ENCODE data around the gene PCSK1N. TPM values are rescaled to one million over a fixed set of nuclear protein-coding genes. Genes with fewer than 3 reads are reported as not detected.
A peak's percentile ranks its signal among the peaks of the same experiment; 100 is the strongest.

The PCSK1N gene
- total and polyA plus RNA-seq, 9 of the 15 experiments (the other 6 are each of a cell fraction or from before 2014, with no cell fraction given): 0.07 to 0.55 (median 0.54) TPM; not detected in 6

DNA sequence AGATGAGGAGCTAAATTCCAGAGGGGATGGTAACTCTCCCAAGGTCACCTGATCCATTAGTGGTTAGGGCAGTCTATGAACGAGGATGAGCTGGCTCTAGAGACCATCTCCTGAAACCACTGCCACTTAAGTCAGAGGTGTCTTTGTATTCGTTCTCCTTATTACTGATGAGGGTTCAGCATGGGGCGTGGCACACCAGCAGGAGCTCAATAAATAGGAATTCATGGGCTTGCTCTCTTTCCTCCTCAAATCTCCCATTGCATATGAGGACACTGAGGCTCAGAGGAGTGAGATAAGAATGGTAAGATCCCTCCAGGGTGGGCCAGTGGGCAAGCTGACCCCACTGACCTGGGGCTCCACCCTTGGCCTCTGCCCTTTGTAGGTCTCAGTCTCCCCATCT lies 50.7 kb downstream of the PCSK1N start:
- ATAC-seq: no peak
- H3K9me1 ChIP-seq (ENCODE audit: control insufficient read depth, insufficient read depth, low read length): no peaks in the 10 kb centered on the region
- peak; percentile 60; the same call in 1 of the 2 replicates for TF ChIP-seq ESRRA (IDR thresholded peaks at IDR 0.05; ENCODE audit: borderline replicate concordance, low read depth)
- TF ChIP-seq RBM25 (IDR thresholded peaks at IDR 0.05; ENCODE audit: low read depth, low read length, severe bottlenecking): peak; percentile 48
- TF ChIP-seq KLF13 (tag; IDR thresholded peaks at IDR 0.05; ENCODE audit: borderline replicate concordance, low read depth): 0 out of 2 replicates have a peak, but pooled peaks have one; percentile 48
- no peak for TF ChIP-seq SP2 (IDR thresholded peaks at IDR 0.05; ENCODE audit: extremely low read depth, low read depth, low read length, poor library complexity, severe bottlenecking)
- no peak for TF ChIP-seq CBX5 (IDR thresholded peaks at IDR 0.05; ENCODE audit: borderline replicate concordance, low read depth)
- 0 out of 2 replicates have a peak, but pooled peaks have one; percentile 29 for TF ChIP-seq CXXC5 (CRISPR knock-in tag; IDR thresholded peaks at IDR 0.05)
- H3K4me3 ChIP-seq: no peak overlapping the region
- CTCF ChIA-PET (ENCODE audit: low intra/inter-chr PET ratio): no interaction called here
- H4K20me1 ChIP-seq (replicated peaks; ENCODE audit: control insufficient read depth, insufficient read depth, low read length): no peaks in the 10 kb centered on the region
- peak overlapping the region; percentile 93 for H3K4me2 ChIP-seq (ENCODE audit: insufficient read depth, low read length)
- H3K36me3 ChIP-seq (ENCODE audit: control insufficient read depth, insufficient read depth, low read length): peaks cover 16% of the 10 kb centered on the region; the same call in 1 of the 3 replicates
- no TSS peak for BruUV-seq (replicated peaks)
- peak overlapping the region in 1 of 2 experiments; percentile 94; a peak in 2 of 4 replicates for H3K9ac ChIP-seq (ENCODE audit: insufficient read depth in 1 of 2, low read depth in 2 of 2, low read length in 2 of 2)
- no peak for DNase-seq (ENCODE audit: extremely low read depth in 1 of 4, low spot score in 3 of 4)
- POLR2A ChIA-PET: interaction anchor here (0.7 to 1.0 kb wide), 2 partner anchors 9 to 113 kb away, joined by 3 to 8 read pairs; partner anchors contain the start of genes PQBP1 and TIMM17B
- no peak overlapping the region for H2AFZ ChIP-seq (ENCODE audit: low read depth, low read length)
- no peaks in the 10 kb centered on the region for H3K27me3 ChIP-seq (ENCODE audit: control insufficient read depth in 2 of 2, insufficient read depth in 2 of 2, low read length in 2 of 2)
- WGBS (ENCODE audit: insufficient coverage, low coverage, missing lambda C conversion rate): 11% methylated on average over 3 of the region's 3 CpGs
- H3K9me3 ChIP-seq (replicated peaks; ENCODE audit: control insufficient read depth, insufficient read depth, low read depth, low read length): no peaks in the 10 kb centered on the region
- peak overlapping the region; percentile 76 for H3K27ac ChIP-seq (ENCODE audit: extremely low read depth, low read depth, low read length)
- intact Hi-C loops (cut with micrococcal nuclease): loop anchor here (1.0 to 5.0 kb wide), 2 partner anchors 16 to 87 kb away; partner anchors contain the start of gene SUV39H1
- H3K4me1 ChIP-seq (replicated peaks in 1 of 2; ENCODE audit: control insufficient read depth in 2 of 2, insufficient read depth in 2 of 2, low read length in 2 of 2): peaks cover 35 to 56% of the 10 kb centered on the region in 2 experiments; a peak in 4 of 5 replicates
- FAIRE-seq: peak; percentile 61
- H3K79me2 ChIP-seq (ENCODE audit: control insufficient read depth, insufficient read depth, low read length): peaks cover 75% of the 10 kb centered on the region
- in situ Hi-C loops (cut with MboI): no loop called here

Measured in K562 (cell line).